ENCODE measurements around the gene FGB.

Gene FGB

DNA sequence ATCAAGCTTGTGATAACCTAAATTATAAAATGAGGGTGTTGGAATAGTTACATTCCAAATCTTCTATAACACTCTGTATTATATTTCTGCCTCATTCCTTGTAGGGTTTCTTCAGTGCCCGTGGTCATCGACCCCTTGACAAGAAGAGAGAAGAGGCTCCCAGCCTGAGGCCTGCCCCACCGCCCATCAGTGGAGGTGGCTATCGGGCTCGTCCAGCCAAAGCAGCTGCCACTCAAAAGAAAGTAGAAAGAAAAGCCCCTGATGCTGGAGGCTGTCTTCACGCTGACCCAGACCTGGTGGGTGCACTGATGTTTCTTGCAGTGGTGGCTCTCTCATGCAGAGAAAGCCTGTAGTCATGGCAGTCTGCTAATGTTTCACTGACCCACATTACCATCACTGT, 2.9 kb downstream of the FGB start:
- TF ChIP-seq, protein P1, sequence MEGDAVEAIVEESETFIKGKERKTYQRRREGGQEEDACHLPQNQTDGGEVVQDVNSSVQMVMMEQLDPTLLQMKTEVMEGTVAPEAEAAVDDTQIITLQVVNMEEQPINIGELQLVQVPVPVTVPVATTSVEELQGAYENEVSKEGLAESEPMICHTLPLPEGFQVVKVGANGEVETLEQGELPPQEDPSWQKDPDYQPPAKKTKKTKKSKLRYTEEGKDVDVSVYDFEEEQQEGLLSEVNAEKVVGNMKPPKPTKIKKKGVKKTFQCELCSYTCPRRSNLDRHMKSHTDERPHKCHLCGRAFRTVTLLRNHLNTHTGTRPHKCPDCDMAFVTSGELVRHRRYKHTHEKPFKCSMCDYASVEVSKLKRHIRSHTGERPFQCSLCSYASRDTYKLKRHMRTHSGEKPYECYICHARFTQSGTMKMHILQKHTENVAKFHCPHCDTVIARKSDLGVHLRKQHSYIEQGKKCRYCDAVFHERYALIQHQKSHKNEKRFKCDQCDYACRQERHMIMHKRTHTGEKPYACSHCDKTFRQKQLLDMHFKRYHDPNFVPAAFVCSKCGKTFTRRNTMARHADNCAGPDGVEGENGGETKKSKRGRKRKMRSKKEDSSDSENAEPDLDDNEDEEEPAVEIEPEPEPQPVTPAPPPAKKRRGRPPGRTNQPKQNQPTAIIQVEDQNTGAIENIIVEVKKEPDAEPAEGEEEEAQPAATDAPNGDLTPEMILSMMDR (IDR thresholded peaks at IDR 0.05; ENCODE audit: control insufficient read depth, extremely low read depth, insufficient read depth) = no peak

DNA sequence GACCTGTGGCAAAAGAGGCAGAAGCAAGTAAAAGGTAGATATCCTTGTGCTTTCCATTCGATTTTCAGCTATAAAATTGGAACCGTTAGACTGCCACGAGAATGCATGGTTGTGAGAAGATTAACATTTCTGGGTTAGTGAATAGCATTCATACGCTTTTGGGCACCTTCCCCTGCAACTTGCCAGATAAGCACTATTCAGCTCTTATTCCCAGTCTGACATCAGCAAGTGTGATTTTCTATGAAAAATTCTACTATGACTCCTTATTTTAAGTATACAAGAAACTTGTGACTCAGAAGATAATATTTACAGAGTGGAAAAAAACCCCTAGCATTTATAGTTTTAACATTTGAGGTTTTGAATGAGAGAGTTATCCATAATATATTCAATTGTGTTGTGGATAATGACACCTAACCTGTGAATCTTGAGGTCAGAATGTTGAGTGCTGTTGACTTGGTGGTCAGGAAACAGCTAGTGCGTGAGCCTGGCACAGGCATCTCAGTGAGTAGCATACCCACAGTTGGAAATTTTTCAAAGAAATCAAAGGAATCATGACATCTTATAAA, 3.9 kb downstream of the FGB start:
- no peak overlapping the region for H3K4me3 ChIP-seq (ENCODE audit: low read depth, low read length)
- DNase-seq (ENCODE audit: low read depth) = no peak
- TF ChIP-seq, protein P1 (IDR thresholded peaks at IDR 0.05; ENCODE audit: control insufficient read depth, extremely low read depth, insufficient read depth) = no peak

More for the DNA sequence above, 2.9 kb downstream of the FGB start:
- DNase-seq (ENCODE audit: low read depth) = no peak
- H3K4me3 ChIP-seq (ENCODE audit: low read depth, low read length) = no peak overlapping the region

DNA sequence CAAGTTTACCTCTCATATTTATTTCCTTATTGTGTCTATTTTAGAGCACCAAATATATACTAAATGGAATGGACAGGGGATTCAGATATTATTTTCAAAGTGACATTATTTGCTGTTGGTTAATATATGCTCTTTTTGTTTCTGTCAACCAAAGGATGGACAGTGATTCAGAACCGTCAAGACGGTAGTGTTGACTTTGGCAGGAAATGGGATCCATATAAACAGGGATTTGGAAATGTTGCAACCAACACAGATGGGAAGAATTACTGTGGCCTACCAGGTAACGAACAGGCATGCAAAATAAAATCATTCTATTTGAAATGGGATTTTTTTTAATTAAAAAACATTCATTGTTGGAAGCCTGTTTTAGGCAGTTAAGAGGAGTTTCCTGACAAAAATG, 6.2 kb downstream of the FGB start:
- no peak overlapping the region for H3K4me3 ChIP-seq (ENCODE audit: low read depth, low read length)
- DNase-seq (ENCODE audit: low read depth) = peak; percentile 64
- TF ChIP-seq, protein P1 (IDR thresholded peaks at IDR 0.05; ENCODE audit: control insufficient read depth, extremely low read depth, insufficient read depth) = no peak

DNA sequence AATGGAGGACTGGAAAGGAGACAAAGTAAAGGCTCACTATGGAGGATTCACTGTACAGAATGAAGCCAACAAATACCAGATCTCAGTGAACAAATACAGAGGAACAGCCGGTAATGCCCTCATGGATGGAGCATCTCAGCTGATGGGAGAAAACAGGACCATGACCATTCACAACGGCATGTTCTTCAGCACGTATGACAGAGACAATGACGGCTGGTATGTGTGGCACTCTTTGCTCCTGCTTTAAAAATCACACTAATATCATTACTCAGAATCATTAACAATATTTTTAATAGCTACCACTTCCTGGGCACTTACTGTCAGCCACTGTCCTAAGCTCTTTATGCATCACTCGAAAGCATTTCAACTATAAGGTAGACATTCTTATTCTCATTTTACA, 6.8 kb downstream of the FGB start:
- TF ChIP-seq, protein P1 (IDR thresholded peaks at IDR 0.05; ENCODE audit: control insufficient read depth, extremely low read depth, insufficient read depth) = no peak
- no peak overlapping the region for H3K4me3 ChIP-seq (ENCODE audit: low read depth, low read length)
- peak; percentile 34 for DNase-seq (ENCODE audit: low read depth)

DNA sequence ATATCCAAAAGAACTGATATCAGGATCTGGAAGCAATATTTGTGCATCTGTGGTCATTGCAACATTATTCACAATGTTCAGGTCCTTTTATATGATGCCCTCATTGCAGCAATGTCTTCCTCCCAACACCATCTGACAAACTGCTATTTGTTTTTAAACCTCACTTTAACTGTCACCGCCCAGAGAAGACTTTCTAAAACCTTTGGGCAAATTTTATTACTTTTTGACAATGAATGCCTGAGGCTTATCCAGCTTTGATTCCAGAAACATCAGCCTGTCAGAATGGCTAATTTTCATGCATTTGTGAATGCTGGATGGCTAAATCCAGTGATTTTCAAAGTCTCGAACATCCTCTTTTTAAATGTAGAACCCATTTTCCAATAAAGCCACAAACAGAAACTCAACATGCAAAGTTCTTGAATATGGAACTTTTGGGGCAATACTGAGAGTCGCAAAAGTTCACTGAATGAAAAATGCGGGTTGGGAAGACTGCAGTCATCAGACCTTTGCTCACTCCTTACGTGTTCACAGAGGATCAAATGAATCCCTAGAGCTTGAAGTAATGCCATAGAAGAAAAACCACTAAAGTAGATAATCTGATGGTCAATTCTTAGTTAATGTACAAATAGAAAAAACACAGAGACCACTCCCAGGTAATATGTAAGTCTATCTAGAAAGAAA, 10.5 kb downstream of the FGB start:
- no peak overlapping the region for H3K4me3 ChIP-seq (ENCODE audit: low read depth, low read length)
- no peak for DNase-seq (ENCODE audit: low read depth)
- TF ChIP-seq, protein P1 (IDR thresholded peaks at IDR 0.05; ENCODE audit: control insufficient read depth, extremely low read depth, insufficient read depth) = no peak

GRCh38 chr4:154574311-154574710, 11.5 kb downstream of the FGB start:
- TF ChIP-seq, protein P1 (IDR thresholded peaks at IDR 0.05; ENCODE audit: control insufficient read depth, extremely low read depth, insufficient read depth) = no peak
- no peak overlapping the region for H3K4me3 ChIP-seq (ENCODE audit: low read depth, low read length)
- DNase-seq (ENCODE audit: low read depth) = no peak

DNA sequence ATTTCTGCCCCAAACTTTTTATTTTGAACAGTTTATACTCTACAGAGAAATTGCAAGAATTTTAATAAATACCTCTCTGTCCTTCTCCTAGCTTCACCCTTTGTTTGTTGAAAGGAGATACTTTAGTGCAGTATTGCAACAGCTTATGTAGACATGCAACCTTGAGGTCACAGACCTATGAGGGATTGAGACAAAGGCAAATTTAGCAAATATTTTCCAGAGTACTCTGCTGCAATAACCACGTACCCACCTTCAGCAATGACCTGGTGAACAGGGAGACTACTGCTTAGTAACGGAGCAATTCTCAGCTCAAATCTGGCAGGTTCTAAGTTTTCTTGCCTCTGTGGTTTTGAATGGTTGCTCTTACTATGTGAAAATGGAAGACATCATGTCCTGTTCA, 14.5 kb downstream of the FGB start:
- no peak overlapping the region for H3K4me3 ChIP-seq (ENCODE audit: low read depth, low read length)
- TF ChIP-seq, protein P1 (IDR thresholded peaks at IDR 0.05; ENCODE audit: control insufficient read depth, extremely low read depth, insufficient read depth) = no peak
- DNase-seq (ENCODE audit: low read depth) = no peak

Data from LNCaP clone FGC (cell line).